NT2/D1 (cell line): Measurements from ENCODE around the gene RPL11.
"Not testable (repeated sequence)": the region's sequence is repeated elsewhere in the genome, so short reads cannot be mapped to it uniquely, and the experiment has no call there.

Source experiments
- DNase-seq: peaks from one replicate; pipeline ENCODE4 v3.0.0-alpha.2; 2011; ENCODE audit warnings: low read depth, low spot score
- H3K27me3 ChIP-seq: 2 replicates; pipeline ENCODE4 v1.6.0; 2011; ENCODE audit warnings: mild to moderate bottlenecking; ENCODE audit not compliant: insufficient read length, insufficient read depth
- H3K36me3 ChIP-seq: 2 replicates; pipeline ENCODE4 v1.6.1; 2011; ENCODE audit warnings: mild to moderate bottlenecking, low read length, mixed read lengths; ENCODE audit not compliant: insufficient read depth, insufficient read length
- H3K4me1 ChIP-seq: 2 replicates; pipeline ENCODE4 v1.5.1; 2011; ENCODE audit not compliant: insufficient read depth, insufficient read length
- H3K4me3 ChIP-seq: 2 replicates; pipeline ENCODE4 v1.5.1; 2011; ENCODE audit warnings: low read depth; ENCODE audit not compliant: insufficient read length
- H3K9ac ChIP-seq: 2 replicates; pipeline ENCODE4 v1.6.0; 2011; ENCODE audit warnings: low read depth; ENCODE audit not compliant: insufficient read length
- H3K9me3 ChIP-seq: 2 replicates; pipeline ENCODE4 v1.5.1; 2011; ENCODE audit warnings: mild to moderate bottlenecking, low read length; ENCODE audit not compliant: insufficient read depth
- SUZ12 ChIP-seq: IDR thresholded peaks from 2 replicates; pipeline ENCODE4 v1.6.1; 2011; ENCODE audit not compliant: insufficient read length, insufficient read depth; ENCODE audit errors: extremely low read depth
- YY1 ChIP-seq: IDR thresholded peaks from 2 replicates; pipeline ENCODE4 v1.6.1; 2011; ENCODE audit not compliant: insufficient read length, insufficient read depth
- ZNF274 ChIP-seq: IDR thresholded peaks from 2 replicates; pipeline ENCODE4 v1.6.1; 2011; ENCODE audit warnings: mild to moderate bottlenecking, low read depth, low read length

Gene RPL11

GRCh38 chr1:23722652-23723051 lies 31.0 kb downstream of the RPL11 start:
- H3K4me3 ChIP-seq, result no peak overlapping the region
- H3K9ac ChIP-seq, result no peak overlapping the region
- no peaks in the 10 kb centered on the region for H3K9me3 ChIP-seq
- H3K27me3 ChIP-seq, result no peaks in the 10 kb centered on the region
- H3K4me1 ChIP-seq, result no peaks in the 10 kb centered on the region
- TF ChIP-seq YY1 (no peak), SUZ12 (no peak), ZNF274 (no peak)
- DNase-seq, result no peak
- no peaks in the 10 kb centered on the region for H3K36me3 ChIP-seq

- TF ChIP-seq SUZ12 (no peak), YY1 (no peak), ZNF274 (no peak)
- no peak overlapping the region for H3K4me3 ChIP-seq
- H3K27me3 ChIP-seq, result no peaks in the 10 kb centered on the region
- no peak for DNase-seq
- no peaks in the 10 kb centered on the region for H3K9me3 ChIP-seq
- no peak overlapping the region for H3K9ac ChIP-seq
- H3K36me3 ChIP-seq, result no peaks in the 10 kb centered on the region
- H3K4me1 ChIP-seq, result no peaks in the 10 kb centered on the region
Observed at GRCh38 chr1:23726686-23727085, 35.1 kb downstream of the RPL11 start.

GRCh38 chr1:23727362-23727811 lies 35.8 kb downstream of the RPL11 start:
- no peaks in the 10 kb centered on the region for H3K4me1 ChIP-seq
- H3K9me3 ChIP-seq, result no peaks in the 10 kb centered on the region
- no peak for TF ChIP-seq ZNF274
- TF ChIP-seq SUZ12, result no peak
- no peak for TF ChIP-seq YY1
- no peak overlapping the region for H3K9ac ChIP-seq
- no peak for DNase-seq
- no peak overlapping the region for H3K4me3 ChIP-seq
- H3K36me3 ChIP-seq, result no peaks in the 10 kb centered on the region
- no peaks in the 10 kb centered on the region for H3K27me3 ChIP-seq

GRCh38 chr1:23732363-23733224 lies 41.0 kb downstream of the RPL11 start:
- H3K9ac ChIP-seq, result no peak overlapping the region
- no peak for TF ChIP-seq ZNF274
- TF ChIP-seq YY1, result no peak
- no peak for TF ChIP-seq SUZ12
- no peaks in the 10 kb centered on the region for H3K27me3 ChIP-seq
- H3K9me3 ChIP-seq, result no peaks in the 10 kb centered on the region
- DNase-seq, result no peak
- H3K36me3 ChIP-seq, result no peaks in the 10 kb centered on the region
- H3K4me3 ChIP-seq, result no peak overlapping the region
- no peaks in the 10 kb centered on the region for H3K4me1 ChIP-seq

- H3K4me3 ChIP-seq, DNase-seq, H3K9me3 ChIP-seq, H3K27me3 ChIP-seq, H3K36me3 ChIP-seq, H3K9ac ChIP-seq, H3K4me1 ChIP-seq: not testable (repeated sequence)
Observed at GRCh38 chr1:23733281-23733680, 41.7 kb downstream of the RPL11 start.

GRCh38 chr1:23736437-23737134 lies 45.0 kb downstream of the RPL11 start:
- no peak for DNase-seq
- Histone ChIP-seq H3K27me3 (no peaks in the 10 kb centered on the region), H3K9ac (no peak overlapping the region), H3K9me3 (no peaks in the 10 kb centered on the region), H3K4me3 (no peak overlapping the region), H3K36me3 (no peaks in the 10 kb centered on the region), H3K4me1 (no peaks in the 10 kb centered on the region)
- TF ChIP-seq SUZ12, result no peak
- TF ChIP-seq ZNF274, result no peak
- TF ChIP-seq YY1, result no peak

- no peak overlapping the region for H3K9ac ChIP-seq
- H3K9me3 ChIP-seq, result no peaks in the 10 kb centered on the region
- no peak overlapping the region for H3K4me3 ChIP-seq
- no peak for DNase-seq
- H3K36me3 ChIP-seq, result peaks cover 5% of the 10 kb centered on the region
- no peak for TF ChIP-seq YY1
- TF ChIP-seq SUZ12, result no peak
- no peak for TF ChIP-seq ZNF274
- H3K27me3 ChIP-seq, result no peaks in the 10 kb centered on the region
- H3K4me1 ChIP-seq, result no peaks in the 10 kb centered on the region
Observed at GRCh38 chr1:23741609-23742008, 50.0 kb downstream of the RPL11 start.
